Parathyroid adenoma (tissue), 2 donors: ENCODE measurements around the gene STAP2.
A peak's percentile ranks its signal among the peaks of the same experiment; 100 is the strongest.

Experiments
- H2AFZ ChIP-seq: fragments of 300-600 bp; sonication (generic); one replicate; pipeline ENCODE4 v1.7.0; 2017; ENCODE audit warnings: antibody characterized with exemption, mild to moderate bottlenecking
- H3K27ac ChIP-seq: fragments of 300-600 bp; sonication (generic); one replicate; pipeline ENCODE4 v1.7.0; 2017
- H3K27me3 ChIP-seq: fragments of 300-600 bp; sonication (generic); one replicate; pipeline ENCODE4 v1.7.0; 2017; ENCODE audit warnings: low read length; ENCODE audit not compliant: control insufficient read depth, insufficient read depth
- H3K36me3 ChIP-seq: fragments of 300-600 bp; sonication (generic); one replicate; pipeline ENCODE4 v1.7.0; 2017; ENCODE audit warnings: low read length; ENCODE audit not compliant: control insufficient read depth, insufficient read depth
- H3K4me1 ChIP-seq: fragments of 300-600 bp; sonication (generic); one replicate; pipeline ENCODE4 v1.7.0; 2017; ENCODE audit warnings: control low read depth
- H3K4me2 ChIP-seq: fragments of 300-600 bp; sonication (generic); one replicate; pipeline ENCODE4 v1.7.0; 2017; ENCODE audit warnings: low read length
- H3K4me3 ChIP-seq: fragments of 300-600 bp; sonication (generic); one replicate; pipeline ENCODE4 v1.7.0; 2017; ENCODE audit warnings: low read depth, low read length
- H3K79me2 ChIP-seq: fragments of 300-600 bp; sonication (generic); one replicate; pipeline ENCODE4 v1.7.0; 2017; ENCODE audit warnings: control low read depth
- H3K9ac ChIP-seq: fragments of 300-600 bp; sonication (generic); one replicate; pipeline ENCODE4 v1.7.0; 2017; ENCODE audit warnings: mild to moderate bottlenecking
- H3K9me3 ChIP-seq: fragments of 300-600 bp; sonication (generic); one replicate; pipeline ENCODE4 v1.7.0; 2017; ENCODE audit warnings: low read length; ENCODE audit not compliant: control insufficient read depth
- TF ChIP-seq, protein P1 (sequence below): fragments of 300-600 bp; sonication (generic); IDR thresholded peaks from one replicate; pipeline ENCODE4 v1.7.0; 2017; ENCODE audit warnings: antibody characterized with exemption, mild to moderate bottlenecking
- donor health status: primary hyperparathyroidism.

STAP2 gene

DNA sequence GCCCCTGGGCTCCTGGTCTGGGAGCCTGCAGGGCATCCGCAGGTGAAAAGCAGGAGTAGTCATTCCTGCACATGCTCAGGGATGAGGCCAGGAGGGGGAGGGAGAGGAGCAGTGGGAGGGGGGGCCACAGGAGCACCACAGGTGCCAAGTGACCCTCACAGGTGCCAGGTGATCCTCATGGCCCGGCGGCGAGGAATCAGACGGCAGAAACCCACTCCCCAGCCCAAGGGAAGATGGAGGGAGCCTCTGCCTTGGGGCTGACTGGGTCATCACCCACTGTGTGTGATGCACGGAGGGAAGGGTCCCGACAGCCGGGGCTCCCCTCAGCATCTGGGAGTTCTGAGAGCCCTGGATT, 34.4 kb upstream of the STAP2 start:
- Histone ChIP-seq H3K27me3 (no peaks in the 10 kb centered on the region), H3K27ac (peak overlapping the region; percentile 99), H3K4me2 (no peak overlapping the region), H3K4me1 (peaks cover 96% of the 10 kb centered on the region), H3K4me3 (no peak overlapping the region), H3K79me2 (peaks cover 25% of the 10 kb centered on the region), H3K36me3 (no peaks in the 10 kb centered on the region), H3K9me3 (no peaks in the 10 kb centered on the region), H3K9ac (no peak overlapping the region), H2AFZ (no peak overlapping the region)
- TF ChIP-seq, protein P1, sequence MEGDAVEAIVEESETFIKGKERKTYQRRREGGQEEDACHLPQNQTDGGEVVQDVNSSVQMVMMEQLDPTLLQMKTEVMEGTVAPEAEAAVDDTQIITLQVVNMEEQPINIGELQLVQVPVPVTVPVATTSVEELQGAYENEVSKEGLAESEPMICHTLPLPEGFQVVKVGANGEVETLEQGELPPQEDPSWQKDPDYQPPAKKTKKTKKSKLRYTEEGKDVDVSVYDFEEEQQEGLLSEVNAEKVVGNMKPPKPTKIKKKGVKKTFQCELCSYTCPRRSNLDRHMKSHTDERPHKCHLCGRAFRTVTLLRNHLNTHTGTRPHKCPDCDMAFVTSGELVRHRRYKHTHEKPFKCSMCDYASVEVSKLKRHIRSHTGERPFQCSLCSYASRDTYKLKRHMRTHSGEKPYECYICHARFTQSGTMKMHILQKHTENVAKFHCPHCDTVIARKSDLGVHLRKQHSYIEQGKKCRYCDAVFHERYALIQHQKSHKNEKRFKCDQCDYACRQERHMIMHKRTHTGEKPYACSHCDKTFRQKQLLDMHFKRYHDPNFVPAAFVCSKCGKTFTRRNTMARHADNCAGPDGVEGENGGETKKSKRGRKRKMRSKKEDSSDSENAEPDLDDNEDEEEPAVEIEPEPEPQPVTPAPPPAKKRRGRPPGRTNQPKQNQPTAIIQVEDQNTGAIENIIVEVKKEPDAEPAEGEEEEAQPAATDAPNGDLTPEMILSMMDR, result no peak

DNA sequence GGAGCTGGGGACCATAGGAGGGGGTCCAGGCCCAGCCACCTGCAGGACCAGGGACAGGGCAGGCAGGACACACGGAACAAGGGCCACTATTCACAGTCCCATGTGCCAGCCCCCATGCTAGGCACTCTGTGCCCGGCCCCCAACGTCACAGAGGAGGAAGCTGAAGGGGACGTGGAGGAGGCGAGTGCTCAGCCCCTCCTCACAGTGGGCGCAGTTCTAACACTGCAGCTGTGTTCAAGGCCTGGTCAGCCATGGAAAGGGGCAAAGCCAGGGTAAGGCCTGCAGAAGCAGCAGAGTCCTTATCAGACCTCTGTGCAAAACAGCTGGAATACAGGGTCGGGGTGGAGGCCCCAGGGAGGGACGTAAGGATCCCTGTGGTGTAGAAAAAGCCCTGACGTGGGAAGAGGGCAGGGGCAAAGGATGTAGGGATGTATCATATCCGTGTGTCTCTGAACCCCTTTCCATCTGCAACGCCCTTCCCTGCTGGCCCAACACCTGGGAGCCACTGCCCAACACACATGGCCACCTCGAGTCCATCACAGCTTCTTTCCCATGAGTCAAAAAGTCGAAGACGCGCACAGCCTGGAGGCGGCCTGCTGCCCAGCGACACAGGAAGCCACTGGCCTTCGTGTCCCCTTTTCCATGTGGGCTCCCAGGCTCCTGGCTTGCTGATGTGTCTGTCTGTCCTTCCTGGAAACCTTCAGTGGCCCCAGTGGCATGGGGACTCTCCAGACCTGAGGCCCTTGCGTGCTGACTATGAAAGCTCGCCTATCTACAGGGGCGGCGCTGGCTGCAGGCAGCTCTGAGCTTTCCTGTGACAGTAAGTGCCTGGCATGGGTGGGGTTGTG, 33.8 kb upstream of the STAP2 start:
- no peaks in the 10 kb centered on the region for H3K27me3 ChIP-seq
- peak overlapping the region; percentile 99 for H3K27ac ChIP-seq
- H3K79me2 ChIP-seq, result peaks cover 30% of the 10 kb centered on the region
- no peaks in the 10 kb centered on the region for H3K9me3 ChIP-seq
- TF ChIP-seq, protein P1, result no peak
- H3K9ac ChIP-seq, result no peak overlapping the region
- no peak overlapping the region for H2AFZ ChIP-seq
- H3K4me1 ChIP-seq, result peaks cover 91% of the 10 kb centered on the region
- H3K36me3 ChIP-seq, result no peaks in the 10 kb centered on the region
- H3K4me2 ChIP-seq, result no peak overlapping the region
- H3K4me3 ChIP-seq, result no peak overlapping the region

DNA sequence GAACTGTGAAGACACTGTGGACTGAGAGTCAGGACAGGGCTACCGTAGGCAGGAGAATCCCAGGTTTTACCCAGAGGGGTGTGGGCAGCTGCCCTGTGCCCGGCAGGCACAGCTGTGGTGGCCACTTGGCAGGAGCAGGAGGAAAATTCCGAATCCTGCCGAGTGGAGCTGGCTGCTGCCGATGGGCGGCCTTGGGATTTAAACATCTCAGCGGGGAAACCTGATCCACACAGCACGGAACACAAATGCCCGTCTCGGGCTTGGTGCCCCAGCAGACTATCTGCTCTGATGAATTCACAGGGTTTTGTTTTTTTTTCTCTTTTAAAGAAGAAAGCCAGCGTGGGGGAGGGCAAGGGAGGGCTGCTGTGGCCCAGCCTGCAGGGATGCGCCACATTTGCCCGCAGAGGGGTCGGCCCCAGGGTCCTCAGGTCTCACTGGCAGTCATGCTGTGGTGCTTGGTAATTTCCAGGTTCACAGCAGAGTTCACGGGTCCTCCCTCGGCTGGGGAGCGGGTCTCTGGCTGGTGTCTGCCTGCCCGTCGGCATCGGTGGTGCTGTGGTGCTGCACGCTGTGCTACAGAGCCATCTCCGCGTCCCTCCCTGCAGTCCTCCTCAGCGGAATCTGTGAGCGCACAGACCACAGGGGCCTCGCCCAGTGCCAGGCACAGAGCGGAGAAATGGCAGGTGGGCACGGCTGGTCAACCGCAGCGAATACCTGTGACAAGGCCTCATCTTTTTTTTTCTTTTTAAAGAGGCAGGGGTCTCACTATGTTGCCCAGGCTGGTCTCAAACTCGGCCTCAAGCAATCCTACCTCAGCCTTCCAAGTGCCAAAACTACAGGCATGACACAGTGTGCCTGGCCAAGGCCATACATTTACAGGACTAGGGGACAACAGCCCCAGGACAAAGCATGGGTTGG, 32.9 kb upstream of the STAP2 start:
- TF ChIP-seq, protein P1, result no peak
- Histone ChIP-seq H2AFZ (peak overlapping the region; percentile 13), H3K4me2 (peak overlapping the region; percentile 56), H3K27ac (peak overlapping the region; percentile 99), H3K9me3 (no peaks in the 10 kb centered on the region), H3K36me3 (no peaks in the 10 kb centered on the region), H3K4me3 (no peak overlapping the region), H3K4me1 (peaks cover 83% of the 10 kb centered on the region), H3K79me2 (peaks cover 37% of the 10 kb centered on the region), H3K27me3 (no peaks in the 10 kb centered on the region), H3K9ac (no peak overlapping the region)

DNA sequence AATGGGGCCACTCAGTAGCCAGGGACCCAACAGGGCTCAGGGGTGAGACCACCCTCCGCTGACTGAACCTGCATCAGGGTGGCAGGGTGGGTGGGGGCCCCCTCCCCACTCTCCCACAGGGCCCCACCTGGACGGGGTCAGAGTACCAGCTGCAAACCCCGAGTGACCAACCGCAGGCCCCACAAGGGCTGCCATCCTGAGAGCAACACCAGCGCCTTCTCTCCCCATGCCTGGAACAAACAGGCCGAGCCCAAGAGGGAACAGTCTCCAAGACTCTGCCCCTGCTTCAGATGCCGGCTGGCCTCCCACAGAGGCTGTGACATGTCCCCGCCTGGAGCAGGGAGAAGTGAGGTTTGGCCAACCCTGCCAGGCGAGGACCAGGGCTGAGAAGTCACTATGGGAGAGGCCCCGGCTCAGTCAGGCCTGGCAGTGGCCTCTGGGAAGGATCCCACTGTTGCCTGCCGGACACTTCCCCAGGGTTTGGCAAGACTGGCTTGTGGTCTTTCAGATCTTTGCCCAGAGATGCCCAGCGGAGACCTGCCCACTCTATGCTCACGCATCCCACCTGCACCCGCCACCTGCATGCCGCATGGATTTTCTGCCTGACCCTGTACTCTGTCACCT, 31.9 kb upstream of the STAP2 start:
- Histone ChIP-seq H3K36me3 (no peaks in the 10 kb centered on the region), H3K4me1 (peaks cover 73% of the 10 kb centered on the region), H3K4me3 (no peak overlapping the region), H3K4me2 (peak overlapping the region; percentile 56), H3K9me3 (no peaks in the 10 kb centered on the region), H3K27me3 (no peaks in the 10 kb centered on the region), H3K79me2 (peaks cover 42% of the 10 kb centered on the region), H3K27ac (peak overlapping the region; percentile 99), H3K9ac (no peak overlapping the region), H2AFZ (peak overlapping the region; percentile 2)
- TF ChIP-seq, protein P1, result no peak
